Colonic mucosa (tissue), 4 donors: Measurements from ENCODE around the gene SUGCT. TPM values are rescaled to one million over a fixed set of nuclear protein-coding genes. Genes with fewer than 3 reads are reported as not detected.
"Not testable (repeated sequence)": the region's sequence is repeated elsewhere in the genome, so short reads cannot be mapped to it uniquely, and the experiment has no call there.

Experiments
- DNase-seq: peaks from one replicate; pipeline ENCODE4 v3.0.0-alpha.2; 2020
- H3K27ac ChIP-seq: fragments of 200-600 bp; one replicate; pipeline ENCODE4 v1.8.0; 2021
- H3K27me3 ChIP-seq: fragments of 200-600 bp; one replicate; pipeline ENCODE4 v1.8.0; 2021
- H3K36me3 ChIP-seq: fragments of 200-600 bp; one replicate; pipeline ENCODE4 v1.8.0; 2021
- H3K4me1 ChIP-seq: fragments of 200-600 bp; one replicate; pipeline ENCODE4 v1.8.0; 2021; ENCODE audit warnings: mild to moderate bottlenecking
- H3K4me3 ChIP-seq: fragments of 200-600 bp; one replicate; pipeline ENCODE4 v1.8.0; 2021
- H3K9ac ChIP-seq, 2 donors: one replicate each; pipeline ENCODE4 v1.7.0; 2013; ENCODE audit warnings: control low read depth in 2 of 2, low read depth in 2 of 2, low read length in 2 of 2
- H3K9me3 ChIP-seq: fragments of 200-600 bp; one replicate; pipeline ENCODE4 v1.8.0; 2021
- intact Hi-C: fragments of 100-400 bp; cut with DNase I; formaldehyde crosslinking; loops from one replicate; pipeline ENCODE4 v1.14.1; 2022
- total RNA-seq, 2 donors: library from RNA; stranded (reverse); fragmentation: NEBNext Ultra II Directional in 1 of 2; extraction: Animal tissue kit (Norgen Biotek cat#: 25700) in 1 of 2; gene quantifications; one replicate each; pipeline ENCODE4 v1.2.1, GENCODE V29; 2021
- TF ChIP-seq, protein P1 (sequence below): fragments of 200-600 bp; IDR thresholded peaks from one replicate; pipeline ENCODE4 v1.8.0; 2022; ENCODE audit warnings: antibody characterized with exemption, mild to moderate bottlenecking
- donor health status: healthy.
- donor health status: DM: no; HTN: no; CAD: no.
- donor health status: DM: no; HTN: no; CAD: no.

Gene SUGCT
- total RNA-seq, 2 donors from 2014 or later: 3.6 to 15.1 TPM

DNA sequence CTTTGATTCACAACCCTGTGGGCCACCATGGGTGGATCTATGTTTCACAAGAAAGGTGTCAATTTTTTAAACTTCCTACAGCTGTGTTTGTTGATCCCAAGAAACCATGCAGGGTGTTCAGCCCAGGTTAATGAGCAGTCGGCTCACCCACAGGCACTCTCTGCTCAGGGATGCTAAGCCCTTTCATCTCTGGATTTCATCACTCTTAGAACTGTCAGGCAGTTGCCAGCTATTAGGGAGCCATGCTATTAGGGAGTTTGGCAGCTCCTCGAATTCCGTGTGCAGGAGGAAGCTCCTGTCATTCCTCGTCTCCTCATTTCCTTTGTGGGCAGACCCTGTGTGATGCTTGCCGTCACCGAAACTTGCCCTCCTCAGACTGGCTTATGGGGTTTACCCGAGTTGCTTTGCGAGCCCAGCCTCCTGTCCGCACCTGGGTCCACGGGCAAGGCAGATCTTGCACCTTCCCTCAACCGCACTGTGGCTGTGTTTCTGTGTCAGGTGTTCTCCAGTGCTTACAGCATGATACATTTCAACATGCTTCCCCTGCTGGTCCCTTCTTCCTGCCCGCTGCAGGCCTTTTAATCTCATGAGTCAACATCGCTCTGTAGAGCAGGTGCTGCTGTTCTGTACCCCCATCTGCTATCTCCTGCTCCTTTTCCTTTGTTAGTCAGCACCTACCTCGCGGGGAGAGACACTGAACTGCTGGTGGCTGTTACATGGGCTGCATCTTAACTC lies 509.8 kb downstream of the SUGCT start:
- no peak overlapping the region for H3K9ac ChIP-seq
- H3K9me3 ChIP-seq: no peaks in the 10 kb centered on the region
- no peak overlapping the region for H3K4me3 ChIP-seq
- no peak for DNase-seq
- no peak overlapping the region for H3K27ac ChIP-seq
- intact Hi-C loops: no loop called here
- H3K27me3 ChIP-seq: no peaks in the 10 kb centered on the region
- no peaks in the 10 kb centered on the region for H3K36me3 ChIP-seq
- no peaks in the 10 kb centered on the region for H3K4me1 ChIP-seq
- TF ChIP-seq, protein P1, sequence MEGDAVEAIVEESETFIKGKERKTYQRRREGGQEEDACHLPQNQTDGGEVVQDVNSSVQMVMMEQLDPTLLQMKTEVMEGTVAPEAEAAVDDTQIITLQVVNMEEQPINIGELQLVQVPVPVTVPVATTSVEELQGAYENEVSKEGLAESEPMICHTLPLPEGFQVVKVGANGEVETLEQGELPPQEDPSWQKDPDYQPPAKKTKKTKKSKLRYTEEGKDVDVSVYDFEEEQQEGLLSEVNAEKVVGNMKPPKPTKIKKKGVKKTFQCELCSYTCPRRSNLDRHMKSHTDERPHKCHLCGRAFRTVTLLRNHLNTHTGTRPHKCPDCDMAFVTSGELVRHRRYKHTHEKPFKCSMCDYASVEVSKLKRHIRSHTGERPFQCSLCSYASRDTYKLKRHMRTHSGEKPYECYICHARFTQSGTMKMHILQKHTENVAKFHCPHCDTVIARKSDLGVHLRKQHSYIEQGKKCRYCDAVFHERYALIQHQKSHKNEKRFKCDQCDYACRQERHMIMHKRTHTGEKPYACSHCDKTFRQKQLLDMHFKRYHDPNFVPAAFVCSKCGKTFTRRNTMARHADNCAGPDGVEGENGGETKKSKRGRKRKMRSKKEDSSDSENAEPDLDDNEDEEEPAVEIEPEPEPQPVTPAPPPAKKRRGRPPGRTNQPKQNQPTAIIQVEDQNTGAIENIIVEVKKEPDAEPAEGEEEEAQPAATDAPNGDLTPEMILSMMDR: no peak

DNA sequence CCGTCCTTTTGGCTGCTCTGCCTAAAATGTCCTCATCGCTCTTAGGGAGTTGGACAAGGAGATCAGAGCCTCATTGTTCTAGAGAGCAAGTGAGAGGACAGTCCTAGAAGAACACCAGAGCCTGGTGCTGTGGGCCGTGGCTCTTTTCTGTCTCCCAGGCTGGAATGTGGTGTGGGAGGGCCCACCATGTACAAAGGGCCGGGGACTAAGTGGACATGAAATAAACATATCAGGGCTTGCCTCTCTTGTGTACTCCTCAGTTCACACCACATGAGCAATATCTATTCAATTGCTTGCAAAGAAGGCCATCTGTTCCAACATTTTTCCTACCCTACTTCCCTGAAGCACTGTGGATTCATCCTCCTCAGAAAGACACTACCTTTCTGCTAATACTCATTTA lies 510.4 kb downstream of the SUGCT start:
- Histone ChIP-seq H3K36me3 (no peaks in the 10 kb centered on the region), H3K9me3 (no peaks in the 10 kb centered on the region), H3K9ac (no peak overlapping the region), H3K4me1 (no peaks in the 10 kb centered on the region), H3K27ac (no peak overlapping the region), H3K4me3 (no peak overlapping the region), H3K27me3 (no peaks in the 10 kb centered on the region)
- intact Hi-C loops: no loop called here
- no peak for DNase-seq
- TF ChIP-seq, protein P1: no peak

DNA sequence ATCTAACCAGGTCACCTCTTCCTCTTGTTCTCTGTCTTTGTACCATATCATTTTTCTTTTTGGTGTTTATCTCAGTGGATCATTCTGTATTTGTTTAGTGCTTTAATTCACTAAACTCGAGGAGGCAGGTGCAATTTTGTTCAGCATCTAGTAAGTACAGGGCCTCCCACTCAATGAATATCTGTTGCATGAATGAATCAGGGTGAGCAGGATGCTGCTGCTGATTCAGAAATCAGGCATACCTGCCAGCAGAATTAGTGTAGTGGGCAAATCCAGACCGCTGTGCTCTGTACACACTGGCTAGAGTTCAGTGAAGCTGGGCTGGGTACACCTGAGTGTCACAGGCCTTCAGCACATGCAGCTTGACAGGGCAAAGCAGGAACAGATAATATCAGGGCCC lies 511.9 kb downstream of the SUGCT start:
- TF ChIP-seq, protein P1: no peak
- H3K4me3 ChIP-seq: no peak overlapping the region
- H3K9ac ChIP-seq: no peak overlapping the region
- no peak overlapping the region for H3K27ac ChIP-seq
- intact Hi-C loops: no loop called here
- H3K36me3 ChIP-seq: no peaks in the 10 kb centered on the region
- no peak for DNase-seq
- no peaks in the 10 kb centered on the region for H3K9me3 ChIP-seq
- no peaks in the 10 kb centered on the region for H3K4me1 ChIP-seq
- H3K27me3 ChIP-seq: no peaks in the 10 kb centered on the region

DNA sequence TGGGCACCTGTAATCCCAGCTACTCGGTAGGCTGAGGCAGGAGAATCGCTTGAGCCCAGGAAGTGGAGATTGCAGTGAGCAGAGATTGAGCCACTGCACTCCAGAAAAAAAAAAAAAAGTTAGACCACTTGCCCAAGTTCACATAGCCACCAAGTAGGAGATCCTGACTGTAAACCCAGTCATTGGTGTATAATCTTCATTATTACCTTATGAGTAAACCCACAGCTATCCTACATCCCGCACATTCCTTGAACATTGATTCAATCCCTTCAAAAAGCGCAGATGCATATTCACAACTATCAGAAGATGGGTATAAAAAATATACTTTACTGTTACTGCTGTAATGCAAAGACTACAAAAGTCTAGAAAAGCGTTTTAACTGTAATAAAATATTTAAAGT lies 512.9 kb downstream of the SUGCT start:
- no peak overlapping the region for H3K9ac ChIP-seq
- TF ChIP-seq, protein P1: no peak
- intact Hi-C loops: no loop called here
- H3K27me3 ChIP-seq: no peaks in the 10 kb centered on the region
- no peaks in the 10 kb centered on the region for H3K9me3 ChIP-seq
- H3K27ac ChIP-seq: no peak overlapping the region
- no peaks in the 10 kb centered on the region for H3K36me3 ChIP-seq
- H3K4me3 ChIP-seq: no peak overlapping the region
- no peaks in the 10 kb centered on the region for H3K4me1 ChIP-seq
- DNase-seq: no peak

DNA sequence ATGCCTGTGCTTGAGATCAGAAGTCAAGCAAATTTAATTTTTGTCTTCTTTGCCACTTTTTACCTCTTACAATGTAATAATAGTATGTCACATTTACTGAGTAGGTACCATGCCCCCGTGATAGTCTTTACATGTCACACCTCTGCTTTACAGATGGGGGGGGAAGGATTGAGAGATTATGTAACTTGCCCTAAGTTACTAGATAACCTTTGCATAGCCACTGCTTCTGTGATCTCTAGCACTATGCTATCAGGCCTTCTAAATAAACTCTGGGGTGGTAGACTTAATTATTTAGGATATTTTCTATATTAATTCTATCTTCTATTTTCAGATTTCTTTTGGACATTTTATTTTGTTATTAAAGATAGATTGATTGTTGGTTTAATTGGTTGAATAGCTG lies 514.4 kb downstream of the SUGCT start:
- no peaks in the 10 kb centered on the region for H3K9me3 ChIP-seq
- H3K27ac ChIP-seq: no peak overlapping the region
- DNase-seq: no peak
- H3K4me3 ChIP-seq: no peak overlapping the region
- H3K27me3 ChIP-seq: no peaks in the 10 kb centered on the region
- intact Hi-C loops: no loop called here
- H3K4me1 ChIP-seq: no peaks in the 10 kb centered on the region
- H3K9ac ChIP-seq: no peak overlapping the region
- H3K36me3 ChIP-seq: no peaks in the 10 kb centered on the region
- TF ChIP-seq, protein P1: no peak

DNA sequence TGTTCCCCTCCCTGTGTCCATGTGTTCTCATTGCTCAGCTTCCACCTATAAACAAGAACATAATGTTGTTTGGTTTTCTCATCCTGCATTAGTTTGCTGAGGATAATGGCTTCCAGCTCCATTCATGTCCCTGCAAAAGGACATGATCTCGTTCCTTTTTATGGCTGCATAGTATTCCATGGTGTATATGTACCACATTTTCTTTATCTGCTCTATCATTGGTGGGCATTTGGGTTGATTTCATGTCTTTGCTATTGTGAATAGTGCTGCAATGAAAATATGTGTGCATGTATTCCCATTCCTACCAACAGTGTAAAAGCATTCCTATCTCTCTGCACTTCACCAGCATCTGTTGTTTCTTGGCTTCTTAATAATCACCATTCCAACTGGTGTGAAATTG lies 516.1 kb downstream of the SUGCT start:
- DNase-seq, H3K27me3 ChIP-seq, H3K4me3 ChIP-seq, H3K9me3 ChIP-seq, intact Hi-C loops, H3K36me3 ChIP-seq, H3K9ac ChIP-seq, H3K4me1 ChIP-seq, H3K27ac ChIP-seq: not testable (repeated sequence)
